ENCODE data around the gene THEM5.

THEM5 gene

GRCh38 chr1:151817353-151817730 lies 36.2 kb downstream of the THEM5 start:
- DNase-seq: no peak

GRCh38 chr1:151816548-151817352 lies 36.8 kb downstream of the THEM5 start:
- DNase-seq: no peak

GRCh38 chr1:151815716-151816327 lies 37.7 kb downstream of the THEM5 start:
- no peak for DNase-seq

GRCh38 chr1:151814971-151815545 lies 38.5 kb downstream of the THEM5 start:
- no peak for DNase-seq

GRCh38 chr1:151814426-151814825 lies 39.1 kb downstream of the THEM5 start:
- DNase-seq: no peak

GRCh38 chr1:151813271-151813977 lies 40.1 kb downstream of the THEM5 start:
- no peak for DNase-seq

- no peak for DNase-seq
Observed at GRCh38 chr1:151811181-151811580, 42.3 kb downstream of the THEM5 start.

GRCh38 chr1:151809985-151810556 lies 43.4 kb downstream of the THEM5 start:
- DNase-seq: no peak

- no peak for DNase-seq
Observed at GRCh38 chr1:151809290-151809984, 44.1 kb downstream of the THEM5 start.

GRCh38 chr1:151807766-151808165 lies 45.7 kb downstream of the THEM5 start:
- no peak for DNase-seq

- no peak for DNase-seq
Observed at GRCh38 chr1:151807131-151807530, 46.4 kb downstream of the THEM5 start.

- DNase-seq: no peak
Observed at GRCh38 chr1:151806170-151806569, 47.3 kb downstream of the THEM5 start.

GRCh38 chr1:151805066-151805820 lies 48.3 kb downstream of the THEM5 start, which contains the start of gene LINGO4:
Gene LINGO4, minus strand, starts transcription at chr1:151805419. Its CDS starts 2,715 bp downstream, at chr1:151802704.
- DNase-seq: no peak

- no peak for DNase-seq
Observed at GRCh38 chr1:151803915-151804314, 49.6 kb downstream of the THEM5 start.

- no peak for DNase-seq
Observed at GRCh38 chr1:151803164-151803563, 50.3 kb downstream of the THEM5 start.

- no peak for DNase-seq
Observed at GRCh38 chr1:151802372-151802771, 51.1 kb downstream of the THEM5 start.

- DNase-seq: no peak
Observed at GRCh38 chr1:151801846-151802245, 51.7 kb downstream of the THEM5 start.

- no peak for DNase-seq
Observed at GRCh38 chr1:151801310-151801820, 52.1 kb downstream of the THEM5 start.

GRCh38 chr1:151800830-151801229 lies 52.7 kb downstream of the THEM5 start:
- no peak for DNase-seq

- no peak for DNase-seq
Observed at GRCh38 chr1:151799179-151800022, 54.1 kb downstream of the THEM5 start.
